HCT116 (cell line): Measurements from ENCODE around the gene PHACTR1.

Experiments used
- POLR2A ChIP-seq: IDR thresholded peaks from 2 replicates; pipeline ENCODE4 v1.7.0; 2011; ENCODE audit warnings: borderline replicate concordance; ENCODE audit not compliant: insufficient read depth, insufficient read length; ENCODE audit errors: extremely low read depth
- TF ChIP-seq, protein P1 (sequence below), 3 experiments: fragments of 200-600 bp in 1 of 3; sonication (generic) in 1 of 3; IDR thresholded peaks in 2 of 3; conservative IDR thresholded peaks in 1 of 3; 2 replicates each; pipeline ENCODE4 v1.5.1; 2012 to 2017; ENCODE audit warnings: low read depth in 2 of 3, low read length in 2 of 3, antibody characterized with exemption in 1 of 3, borderline replicate concordance in 1 of 3, control low read depth in 1 of 3, mild to moderate bottlenecking in 1 of 3, mixed read lengths in 1 of 3, mixed run types in 1 of 3, moderate library complexity in 1 of 3; ENCODE audit not compliant: insufficient read depth in 1 of 3

DNA sequence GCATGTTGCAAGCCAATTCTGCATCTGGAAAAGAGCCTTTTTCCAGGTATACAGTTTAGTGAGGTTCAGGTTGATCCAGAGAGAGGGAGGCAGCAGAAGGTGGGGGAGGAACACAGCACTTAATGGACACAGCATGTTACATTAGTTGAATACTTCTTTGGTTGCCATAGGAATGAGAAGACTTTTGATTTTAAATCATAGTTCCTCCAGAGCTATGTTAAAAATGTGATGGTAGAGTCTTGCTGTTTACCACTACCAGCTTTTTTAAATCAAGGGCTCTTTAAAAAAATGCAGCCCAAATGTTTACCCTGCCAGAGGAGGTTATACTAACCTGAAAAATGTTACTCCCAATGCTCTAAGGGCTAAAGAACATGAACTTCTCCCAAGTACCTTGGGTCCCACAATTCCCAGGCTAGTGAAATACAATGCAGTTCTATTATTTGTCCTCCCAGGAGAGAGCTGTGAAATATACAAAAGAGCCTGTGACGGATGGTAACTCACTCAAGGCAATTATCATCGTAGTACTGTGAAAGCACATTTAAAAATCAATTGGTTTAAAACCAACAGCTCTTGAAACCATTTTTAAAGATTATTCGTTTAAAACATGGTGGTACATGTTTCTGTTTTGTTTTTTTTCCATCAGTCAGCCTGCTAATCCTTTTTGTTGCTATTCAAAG is 6.9 kb upstream of the PHACTR1 start:
- TF ChIP-seq, protein P1, sequence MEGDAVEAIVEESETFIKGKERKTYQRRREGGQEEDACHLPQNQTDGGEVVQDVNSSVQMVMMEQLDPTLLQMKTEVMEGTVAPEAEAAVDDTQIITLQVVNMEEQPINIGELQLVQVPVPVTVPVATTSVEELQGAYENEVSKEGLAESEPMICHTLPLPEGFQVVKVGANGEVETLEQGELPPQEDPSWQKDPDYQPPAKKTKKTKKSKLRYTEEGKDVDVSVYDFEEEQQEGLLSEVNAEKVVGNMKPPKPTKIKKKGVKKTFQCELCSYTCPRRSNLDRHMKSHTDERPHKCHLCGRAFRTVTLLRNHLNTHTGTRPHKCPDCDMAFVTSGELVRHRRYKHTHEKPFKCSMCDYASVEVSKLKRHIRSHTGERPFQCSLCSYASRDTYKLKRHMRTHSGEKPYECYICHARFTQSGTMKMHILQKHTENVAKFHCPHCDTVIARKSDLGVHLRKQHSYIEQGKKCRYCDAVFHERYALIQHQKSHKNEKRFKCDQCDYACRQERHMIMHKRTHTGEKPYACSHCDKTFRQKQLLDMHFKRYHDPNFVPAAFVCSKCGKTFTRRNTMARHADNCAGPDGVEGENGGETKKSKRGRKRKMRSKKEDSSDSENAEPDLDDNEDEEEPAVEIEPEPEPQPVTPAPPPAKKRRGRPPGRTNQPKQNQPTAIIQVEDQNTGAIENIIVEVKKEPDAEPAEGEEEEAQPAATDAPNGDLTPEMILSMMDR (IDR thresholded peaks at IDR 0.05 in 2 of 3, conservative IDR thresholded peaks at IDR 0.05 in 1 of 3; ENCODE audit: borderline replicate concordance in 1 of 3, insufficient read depth in 1 of 3, low read depth in 2 of 3, low read length in 2 of 3): no peak
- TF ChIP-seq POLR2A: no peak
